Activated CD4-positive, alpha-beta T cell treated with anti-CD3 and anti-CD28 coated beads, Interleukin-2, amount 10 ng/mL, durations not matched to agents 7 days and 5 days (primary cell): ENCODE measurements around the gene MBD5. TPM values are rescaled to one million over a fixed set of nuclear protein-coding genes. Genes with fewer than 3 reads are reported as not detected.
A peak's percentile ranks its signal among the peaks of the same experiment; 100 is the strongest.
"Not testable (repeated sequence)": the region's sequence is repeated elsewhere in the genome, so short reads cannot be mapped to it uniquely, and the experiment has no call there.

Experiments
- CTCF ChIA-PET: fragments of 350-600 bp; sonication (Branson Sonifier 250); formaldehyde crosslinking; loops from one replicate; lab custom pipeline; 2021; ENCODE audit warnings: antibody characterized with exemption; lab: Charles Lee
- POLR2A ChIA-PET: fragments of 350-600 bp; sonication (Branson Sonifier 250); formaldehyde crosslinking; loops from one replicate; lab custom pipeline; 2021; ENCODE audit warnings: antibody characterized with exemption; lab: Charles Lee
- DNase-seq: peaks from one replicate; pipeline ENCODE4 v3.0.0-alpha.2; 2020
- H3K27ac Mint-ChIP-seq: one replicate; pipeline ENCODE4 v1.8.0; 2021; ENCODE audit warnings: mild to moderate bottlenecking, moderate library complexity, mixed read lengths
- H3K27me3 Mint-ChIP-seq: one replicate; pipeline ENCODE4 v1.8.0; 2021; ENCODE audit warnings: mixed read lengths
- H3K36me3 Mint-ChIP-seq: one replicate; pipeline ENCODE4 v1.8.0; 2021; ENCODE audit warnings: low read depth, mixed read lengths
- H3K4me1 Mint-ChIP-seq: one replicate; pipeline ENCODE4 v1.8.0; 2021; ENCODE audit warnings: mixed read lengths
- H3K4me3 Mint-ChIP-seq: one replicate; pipeline ENCODE4 v1.8.0; 2021; ENCODE audit warnings: mild to moderate bottlenecking, moderate library complexity, mixed read lengths
- H3K9me3 Mint-ChIP-seq: one replicate; pipeline ENCODE4 v1.8.0; 2021; ENCODE audit warnings: mixed read lengths
- total RNA-seq, 2 experiments: library from RNA; stranded (reverse); gene quantifications; one replicate each; pipeline ENCODE4 v1.2.3, GENCODE V29; 2021

MBD5 gene
- total RNA-seq, 2 experiments from 2014 or later: 41.1 to 51.7 TPM

GRCh38 chr2:148541792-148542191 lies 520.9 kb downstream of the MBD5 start:
- Mint-ChIP-seq H3K4me3 (no peak overlapping the region), H3K27ac (no peak overlapping the region), H3K27me3 (no peaks in the 10 kb centered on the region), H3K4me1 (peaks cover 50% of the 10 kb centered on the region), H3K36me3 (peaks cover 2% of the 10 kb centered on the region), H3K9me3 (peaks cover 9% of the 10 kb centered on the region)
- ChIA-PET CTCF (interaction anchor here (0.9 to 9.9 kb wide), 4 partner anchors 11 to 267 kb away, joined by 3 to 82 read pairs (median 8); no protein-coding TSS in a partner anchor), POLR2A (no interaction called here)
- no peak for DNase-seq

GRCh38 chr2:148542614-148543013 lies 521.7 kb downstream of the MBD5 start:
- H3K9me3 Mint-ChIP-seq: peaks cover 9% of the 10 kb centered on the region
- no peaks in the 10 kb centered on the region for H3K27me3 Mint-ChIP-seq

GRCh38 chr2:148543088-148543540 lies 522.2 kb downstream of the MBD5 start:
- H3K4me1 Mint-ChIP-seq: peaks cover 56% of the 10 kb centered on the region
- POLR2A ChIA-PET, DNase-seq, H3K9me3 Mint-ChIP-seq, H3K27me3 Mint-ChIP-seq, H3K4me3 Mint-ChIP-seq, H3K27ac Mint-ChIP-seq, H3K36me3 Mint-ChIP-seq: not testable (repeated sequence)
- CTCF ChIA-PET: interaction anchor here (1.4 to 9.9 kb wide), 3 partner anchors 10 to 18 kb away, joined by 6 to 82 read pairs (median 11); no protein-coding TSS in a partner anchor

More at GRCh38 chr2:148542614-148543013, 521.7 kb downstream of the MBD5 start:
- ChIA-PET POLR2A (no interaction called here), CTCF (interaction anchor here (1.4 to 9.9 kb wide), 3 partner anchors 10 to 18 kb away, joined by 6 to 82 read pairs (median 11); no protein-coding TSS in a partner anchor)
- Mint-ChIP-seq H3K4me1 (peaks cover 57% of the 10 kb centered on the region), H3K4me3 (no peak overlapping the region), H3K27ac (no peak overlapping the region), H3K36me3 (peaks cover 2% of the 10 kb centered on the region)
- no peak for DNase-seq

- H3K9me3 Mint-ChIP-seq: peaks cover 8% of the 10 kb centered on the region
- DNase-seq: no peak
- POLR2A ChIA-PET: no interaction called here
- peaks cover 38% of the 10 kb centered on the region for H3K4me1 Mint-ChIP-seq
- H3K36me3 Mint-ChIP-seq: peaks cover 2% of the 10 kb centered on the region
- CTCF ChIA-PET: interaction anchor here (0.8 to 9.9 kb wide), 3 partner anchors 9 to 36 kb away, joined by 3 to 82 read pairs (median 8); no protein-coding TSS in a partner anchor
- no peaks in the 10 kb centered on the region for H3K27me3 Mint-ChIP-seq
- peak overlapping the region; percentile 66 for H3K27ac Mint-ChIP-seq
- no peak overlapping the region for H3K4me3 Mint-ChIP-seq
Observed at GRCh38 chr2:148545390-148546256, 524.7 kb downstream of the MBD5 start.

GRCh38 chr2:148546270-148546669 lies 525.4 kb downstream of the MBD5 start:
- Mint-ChIP-seq H3K4me1 (peaks cover 31% of the 10 kb centered on the region), H3K9me3 (peaks cover 5% of the 10 kb centered on the region), H3K27ac (peak overlapping the region; percentile 34), H3K36me3 (peaks cover 2% of the 10 kb centered on the region), H3K27me3 (no peaks in the 10 kb centered on the region), H3K4me3 (no peak overlapping the region)
- DNase-seq: no peak
- ChIA-PET POLR2A (no interaction called here), CTCF (interaction anchor here (0.8 to 9.9 kb wide), 4 partner anchors 8 to 37 kb away, joined by 3 to 82 read pairs (median 8); no protein-coding TSS in a partner anchor)

- POLR2A ChIA-PET: no interaction called here
Observed at GRCh38 chr2:148548716-148549400, 528.0 kb downstream of the MBD5 start.

GRCh38 chr2:148552675-148553331 lies 531.9 kb downstream of the MBD5 start:
- H3K27me3 Mint-ChIP-seq: no peaks in the 10 kb centered on the region
- peaks cover 2% of the 10 kb centered on the region for H3K4me1 Mint-ChIP-seq
- CTCF ChIA-PET: interaction anchor here (1.0 to 3.9 kb wide), 5 partner anchors 10 to 44 kb away, joined by 3 to 28 read pairs (median 6); no protein-coding TSS in a partner anchor
- POLR2A ChIA-PET: interaction anchor here (1.2 kb wide), 1 partner anchor 92 kb away, joined by 3 read pairs; no protein-coding TSS in a partner anchor
- H3K4me3 Mint-ChIP-seq: no peak overlapping the region
- DNase-seq: peak; percentile 70
- no peak overlapping the region for H3K27ac Mint-ChIP-seq
- H3K9me3 Mint-ChIP-seq: no peaks in the 10 kb centered on the region
- no peaks in the 10 kb centered on the region for H3K36me3 Mint-ChIP-seq

More at GRCh38 chr2:148548716-148549400, 528.0 kb downstream of the MBD5 start:
- DNase-seq: no peak
- Mint-ChIP-seq H3K27ac (no peak overlapping the region), H3K9me3 (peaks cover 5% of the 10 kb centered on the region), H3K4me1 (peaks cover 29% of the 10 kb centered on the region), H3K27me3 (no peaks in the 10 kb centered on the region), H3K36me3 (peaks cover 2% of the 10 kb centered on the region), H3K4me3 (no peak overlapping the region)
- CTCF ChIA-PET: interaction anchor here (1.6 kb wide), 1 partner anchor 11 kb away, joined by 4 read pairs; no protein-coding TSS in a partner anchor

GRCh38 chr2:148553332-148553887 lies 532.5 kb downstream of the MBD5 start:
- POLR2A ChIA-PET: interaction anchor here (1.2 kb wide), 1 partner anchor 92 kb away, joined by 3 read pairs; no protein-coding TSS in a partner anchor
- no peak for DNase-seq
- Mint-ChIP-seq H3K9me3 (no peaks in the 10 kb centered on the region), H3K4me1 (peaks cover 2% of the 10 kb centered on the region), H3K27ac (no peak overlapping the region), H3K4me3 (no peak overlapping the region), H3K36me3 (no peaks in the 10 kb centered on the region), H3K27me3 (no peaks in the 10 kb centered on the region)
- CTCF ChIA-PET: interaction anchor here (1.0 to 3.9 kb wide), 5 partner anchors 7 to 44 kb away, joined by 3 to 28 read pairs (median 8); no protein-coding TSS in a partner anchor

GRCh38 chr2:148554459-148555247 lies 533.8 kb downstream of the MBD5 start:
- CTCF ChIA-PET: interaction anchor here (1.3 to 3.9 kb wide), 4 partner anchors 9 to 30 kb away, joined by 3 to 28 read pairs (median 6); no protein-coding TSS in a partner anchor
- POLR2A ChIA-PET: no interaction called here
- H3K4me1 Mint-ChIP-seq: peaks cover 2% of the 10 kb centered on the region
- no peak overlapping the region for H3K27ac Mint-ChIP-seq
- H3K27me3 Mint-ChIP-seq: no peaks in the 10 kb centered on the region
- H3K4me3 Mint-ChIP-seq: no peak overlapping the region
- DNase-seq: no peak
- no peaks in the 10 kb centered on the region for H3K36me3 Mint-ChIP-seq
- no peaks in the 10 kb centered on the region for H3K9me3 Mint-ChIP-seq

- ChIA-PET POLR2A (no interaction called here), CTCF (interaction anchor here (0.9 to 2.9 kb wide), 2 partner anchors 10 to 12 kb away, joined by 4 to 8 read pairs; no protein-coding TSS in a partner anchor)
- no peaks in the 10 kb centered on the region for H3K27me3 Mint-ChIP-seq
- H3K4me3 Mint-ChIP-seq: no peak overlapping the region
- DNase-seq: no peak
- peaks cover 2% of the 10 kb centered on the region for H3K4me1 Mint-ChIP-seq
- H3K27ac Mint-ChIP-seq: no peak overlapping the region
- H3K9me3 Mint-ChIP-seq: no peaks in the 10 kb centered on the region
- H3K36me3 Mint-ChIP-seq: no peaks in the 10 kb centered on the region
Observed at GRCh38 chr2:148555622-148556294, 534.9 kb downstream of the MBD5 start.
